Left lung (tissue), 10 donors: ENCODE results near the gene RTN4RL1. TPM values are rescaled to one million over a fixed set of nuclear protein-coding genes. Genes with fewer than 3 reads are reported as not detected.
A peak's percentile ranks its signal among the peaks of the same experiment; 100 is the strongest.

Source experiments
- ATAC-seq: fragments of 200-7000 bp; cut with Tn5 transposase; one replicate; pipeline ENCODE4 v1.9.1; 2020; ENCODE audit warnings: moderate library complexity
- DNase-seq, 4 donors: peaks; one replicate each; pipeline ENCODE4 v3.0.0-alpha.2; 2013 to 2020
- H3K27ac ChIP-seq, 2 donors: fragments of 200-600 bp; sonication (generic) in 1 of 2; one replicate each; pipeline versions ENCODE4 v1.5.0 to v1.8.0; 2020 to 2021
- H3K27me3 ChIP-seq, 2 donors: fragments of 200-600 bp; sonication (generic) in 1 of 2; one replicate each; pipeline versions ENCODE4 v1.5.0 to v1.8.0; 2020 to 2021
- H3K36me3 ChIP-seq, 2 donors: fragments of 200-600 bp; sonication (generic) in 1 of 2; one replicate each; pipeline versions ENCODE4 v1.5.0 to v1.8.0; 2020 to 2021
- H3K4me1 ChIP-seq, 2 donors: fragments of 200-600 bp; one replicate each; pipeline ENCODE4 v1.8.0; 2021
- H3K4me3 ChIP-seq, 2 donors: fragments of 200-600 bp; sonication (generic) in 1 of 2; one replicate each; pipeline versions ENCODE4 v1.5.0 to v1.8.0; 2020 to 2021; ENCODE audit warnings: mild to moderate bottlenecking in 1 of 2
- H3K9me3 ChIP-seq, 2 donors: fragments of 200-600 bp; sonication (generic) in 1 of 2; one replicate each; pipeline versions ENCODE4 v1.5.0 to v1.8.0; 2020 to 2021
- intact Hi-C, 2 donors: fragments of 100-400 bp; cut with DNase I; formaldehyde crosslinking; loops; one replicate each; pipeline versions ENCODE4 v1.11.2 to v1.14.2; 2022
- polyA plus RNA-seq, 6 donors: library from polyadenylated mRNA; unstranded; fragments of 120-200 nt; gene quantifications; one replicate each; pipeline ENCODE4 v1.2.1, GENCODE V29; 2013; ENCODE audit not compliant: insufficient read length in 6 of 6
- total RNA-seq, 2 donors: library from RNA; stranded (reverse); fragmentation: NEBNext Ultra II Directional; extraction: Animal tissue kit (Norgen Biotek cat#: 25700); gene quantifications; one replicate each; pipeline ENCODE4 v1.2.1, GENCODE V29; 2021
- TF ChIP-seq, protein P1 (sequence below), 2 donors: fragments of 200-600 bp; sonication (generic) in 1 of 2; IDR thresholded peaks; one replicate each; pipeline versions ENCODE4 v1.5.0 to v1.8.0; 2021; ENCODE audit warnings: antibody characterized with exemption in 2 of 2
- donor health status: DM: no; HTN: yes; CAD: no.
- donor health status: DM: no; HTN: no; CAD: no.

RTN4RL1 gene
- total and polyA plus RNA-seq, 8 donors = 0.34 to 5.1 (median 0.51) TPM

DNA sequence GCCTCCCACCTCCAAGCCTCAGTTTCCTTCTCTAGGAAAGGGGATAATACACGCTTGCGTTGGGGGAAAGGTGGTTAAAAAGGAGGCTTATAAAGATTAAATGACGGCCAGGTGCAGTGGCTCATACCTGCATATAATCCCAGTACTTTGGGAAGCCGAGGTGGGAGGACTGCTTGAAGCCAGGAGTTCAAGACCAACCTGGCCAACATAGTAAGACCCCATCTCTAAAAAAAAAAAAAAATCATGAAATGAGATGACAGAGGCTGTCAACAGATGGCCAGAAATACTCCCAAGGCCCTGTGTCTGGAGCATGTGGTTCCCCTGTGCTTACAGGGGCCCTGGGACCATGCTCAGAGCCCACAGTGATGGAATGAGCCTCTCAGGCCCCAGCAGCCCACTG lies 30.4 kb downstream of the RTN4RL1 start:
- intact Hi-C loops = no loop called here
- ATAC-seq = no peak
- TF ChIP-seq, protein P1, sequence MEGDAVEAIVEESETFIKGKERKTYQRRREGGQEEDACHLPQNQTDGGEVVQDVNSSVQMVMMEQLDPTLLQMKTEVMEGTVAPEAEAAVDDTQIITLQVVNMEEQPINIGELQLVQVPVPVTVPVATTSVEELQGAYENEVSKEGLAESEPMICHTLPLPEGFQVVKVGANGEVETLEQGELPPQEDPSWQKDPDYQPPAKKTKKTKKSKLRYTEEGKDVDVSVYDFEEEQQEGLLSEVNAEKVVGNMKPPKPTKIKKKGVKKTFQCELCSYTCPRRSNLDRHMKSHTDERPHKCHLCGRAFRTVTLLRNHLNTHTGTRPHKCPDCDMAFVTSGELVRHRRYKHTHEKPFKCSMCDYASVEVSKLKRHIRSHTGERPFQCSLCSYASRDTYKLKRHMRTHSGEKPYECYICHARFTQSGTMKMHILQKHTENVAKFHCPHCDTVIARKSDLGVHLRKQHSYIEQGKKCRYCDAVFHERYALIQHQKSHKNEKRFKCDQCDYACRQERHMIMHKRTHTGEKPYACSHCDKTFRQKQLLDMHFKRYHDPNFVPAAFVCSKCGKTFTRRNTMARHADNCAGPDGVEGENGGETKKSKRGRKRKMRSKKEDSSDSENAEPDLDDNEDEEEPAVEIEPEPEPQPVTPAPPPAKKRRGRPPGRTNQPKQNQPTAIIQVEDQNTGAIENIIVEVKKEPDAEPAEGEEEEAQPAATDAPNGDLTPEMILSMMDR (IDR thresholded peaks at IDR 0.05) = no peak

DNA sequence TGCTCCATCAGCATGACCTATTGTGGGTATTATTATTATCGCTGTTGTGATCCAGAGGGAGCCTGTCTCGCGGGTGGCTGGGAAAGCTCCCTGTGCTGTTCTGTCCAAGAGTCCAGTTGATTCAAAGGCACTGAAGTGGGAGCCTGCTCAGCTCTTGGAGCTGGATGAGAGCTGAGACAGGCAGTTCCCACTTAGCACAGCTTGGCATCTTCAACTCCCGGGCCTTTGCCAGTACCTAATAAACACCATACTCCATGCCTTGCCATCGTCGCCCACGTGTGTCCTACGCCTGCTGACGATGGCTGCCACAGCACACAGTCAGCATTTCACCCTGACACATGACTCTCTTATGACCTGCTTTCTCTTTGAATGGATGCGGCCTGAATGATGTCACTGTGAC lies 32.6 kb downstream of the RTN4RL1 start:
- Histone ChIP-seq H3K27me3 (peaks cover 0 to 13% of the 10 kb centered on the region in 2 donors), H3K36me3 (no peaks in the 10 kb centered on the region), H3K27ac (no peak overlapping the region), H3K4me1 (peaks cover 0 to under 1% of the 10 kb centered on the region in 2 donors), H3K9me3 (no peaks in the 10 kb centered on the region), H3K4me3 (no peak overlapping the region)
- intact Hi-C loops = no loop called here
- DNase-seq (no peak), ATAC-seq (no peak)
- TF ChIP-seq, protein P1 (IDR thresholded peaks at IDR 0.05) = no peak

More for the DNA sequence above, 30.4 kb downstream of the RTN4RL1 start:
- Histone ChIP-seq H3K27me3 (peaks cover 0 to 34% of the 10 kb centered on the region in 2 donors), H3K36me3 (no peaks in the 10 kb centered on the region), H3K4me1 (peaks cover 5 to 21% of the 10 kb centered on the region in 2 donors), H3K9me3 (no peaks in the 10 kb centered on the region), H3K4me3 (no peak overlapping the region), H3K27ac (no peak overlapping the region)
- DNase-seq = no peak

DNA sequence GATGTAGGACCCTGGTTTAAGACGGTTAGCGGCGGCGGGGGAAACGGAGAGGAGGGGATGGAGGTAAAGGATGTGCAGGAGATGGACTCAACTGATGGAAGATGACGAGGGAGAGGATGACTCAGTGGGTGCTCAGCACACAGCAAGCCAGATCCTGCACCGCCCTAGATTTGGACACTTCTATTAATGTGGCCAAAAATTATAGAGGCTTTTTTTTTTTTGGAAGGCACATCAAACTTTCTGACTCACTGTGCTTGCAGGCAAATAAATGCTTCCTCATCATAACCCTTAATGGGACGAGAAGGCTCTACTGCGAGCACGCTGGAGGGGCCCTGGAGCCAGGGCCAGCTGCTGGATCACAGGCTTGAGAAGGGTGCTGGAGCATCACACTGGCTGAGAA lies 36.0 kb downstream of the RTN4RL1 start:
- no peak overlapping the region for H3K27ac ChIP-seq
- intact Hi-C loops = no loop called here
- no peaks in the 10 kb centered on the region for H3K9me3 ChIP-seq
- no peaks in the 10 kb centered on the region for H3K27me3 ChIP-seq
- no peak overlapping the region for H3K4me3 ChIP-seq
- ATAC-seq = peak; percentile 76
- no peak for DNase-seq
- H3K36me3 ChIP-seq = no peaks in the 10 kb centered on the region
- no peaks in the 10 kb centered on the region for H3K4me1 ChIP-seq
- TF ChIP-seq, protein P1 (IDR thresholded peaks at IDR 0.05) = no peak

DNA sequence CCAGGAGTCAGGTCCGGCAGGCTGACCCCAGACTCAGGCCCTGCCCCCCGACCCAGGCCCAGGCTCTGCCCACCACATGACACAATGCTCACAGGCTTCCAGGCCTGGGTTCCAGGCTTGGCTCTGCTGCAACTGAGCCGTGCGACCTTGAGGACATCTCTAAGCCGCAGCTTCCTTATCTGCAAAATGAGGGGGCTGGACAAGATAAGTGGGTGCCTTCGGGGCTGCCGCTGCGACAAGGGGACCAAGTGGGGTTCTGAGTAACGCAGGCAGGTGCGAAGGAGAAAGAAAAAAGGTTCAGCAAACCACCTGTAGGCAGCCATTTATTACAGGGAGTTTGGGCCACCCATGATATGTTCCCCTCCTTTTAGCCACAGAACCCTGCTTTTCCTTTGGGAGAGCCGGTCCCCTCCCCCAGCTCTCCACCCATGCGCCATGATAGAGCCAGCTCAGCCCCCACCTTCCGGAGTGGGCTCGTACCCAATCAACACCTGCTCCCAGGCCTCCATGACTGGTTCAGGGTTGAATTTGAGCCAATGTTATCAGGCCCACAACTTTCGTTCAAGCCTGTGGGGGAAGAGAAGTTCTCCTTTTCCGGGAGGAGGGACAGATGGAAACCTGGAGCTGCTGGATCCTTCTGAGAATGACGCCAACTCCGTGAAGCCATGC lies 38.2 kb downstream of the RTN4RL1 start:
- intact Hi-C loops = no loop called here
- TF ChIP-seq, protein P1 (IDR thresholded peaks at IDR 0.05) = no peak
- DNase-seq = no peak
- Histone ChIP-seq H3K27ac (no peak overlapping the region), H3K4me1 (no peaks in the 10 kb centered on the region), H3K27me3 (peaks cover 0 to 11% of the 10 kb centered on the region in 2 donors), H3K36me3 (no peaks in the 10 kb centered on the region), H3K4me3 (no peak overlapping the region), H3K9me3 (no peaks in the 10 kb centered on the region)
- no peak for ATAC-seq

- TF ChIP-seq, protein P1 (IDR thresholded peaks at IDR 0.05) = no peak
- Histone ChIP-seq H3K36me3 (no peaks in the 10 kb centered on the region), H3K4me1 (no peaks in the 10 kb centered on the region), H3K27ac (no peak overlapping the region), H3K9me3 (no peaks in the 10 kb centered on the region), H3K4me3 (no peak overlapping the region), H3K27me3 (peaks cover 0 to 12% of the 10 kb centered on the region in 2 donors)
- intact Hi-C loops = no loop called here
- DNase-seq (no peak), ATAC-seq (no peak)
Observed at GRCh38 chr17:1985686-1986085, 39.4 kb downstream of the RTN4RL1 start.
